Gastrocnemius medialis (tissue), 4 donors: ENCODE results near the gene SPEM1. TPM values are rescaled to one million over a fixed set of nuclear protein-coding genes. Genes with fewer than 3 reads are reported as not detected.

Experiments
- ATAC-seq, 2 donors: fragments of 150-250 bp; one replicate each; pipeline ENCODE4 v1.9.1; 2016
- DNase-seq, 2 donors: peaks; one replicate each; pipeline ENCODE4 v3.0.0-alpha.2; 2019
- H3K27ac ChIP-seq, 4 donors: fragments of 200-600 bp; sonication (generic); 1 replicate in 1 of 4; 2 replicates in 3 of 4; pipeline ENCODE4 v1.5.1; 2016 to 2018; ENCODE audit warnings: mild to moderate bottlenecking in 2 of 4, moderate library complexity in 1 of 4
- H3K27me3 ChIP-seq, 3 donors: fragments of 200-600 bp; sonication (generic) in 2 of 3; 1 replicate in 1 of 3; 2 replicates in 2 of 3; pipeline versions ENCODE4 v1.5.1 to v1.6.0; 2016 to 2019; ENCODE audit warnings: mild to moderate bottlenecking in 1 of 3, moderate library complexity in 1 of 3
- H3K36me3 ChIP-seq, 2 donors: fragments of 200-600 bp; sonication (generic) in 1 of 2; one replicate each; pipeline ENCODE4 v1.5.1; 2017 to 2018
- H3K4me1 ChIP-seq, 2 donors: fragments of 200-600 bp; sonication (generic) in 1 of 2; one replicate each; pipeline ENCODE4 v1.5.1; 2016 to 2017; ENCODE audit warnings: mild to moderate bottlenecking in 2 of 2
- H3K4me3 ChIP-seq, 4 donors: fragments of 200-600 bp; sonication (generic) in 3 of 4; 1 replicate in 1 of 4; 2 replicates in 3 of 4; pipeline ENCODE4 v1.5.1; 2016 to 2019; ENCODE audit warnings: mild to moderate bottlenecking in 2 of 4
- H3K9me3 ChIP-seq, 3 donors: fragments of 200-600 bp; sonication (generic) in 2 of 3; 1 replicate in 1 of 3; 2 replicates in 2 of 3; pipeline ENCODE4 v1.5.1; 2016 to 2019
- POLR2A ChIP-seq, 2 donors: fragments of 450-650 bp; IDR thresholded peaks; one replicate each; pipeline ENCODE4 v1.6.1; 2017; ENCODE audit warnings: antibody characterized with exemption in 2 of 2, mild to moderate bottlenecking in 2 of 2, moderate library complexity in 2 of 2
- in situ Hi-C, 4 donors: fragments of 200-750 bp; cut with MboI; loops; one replicate each; pipeline versions ENCODE4 v1.15.0 to v1.8.0; 2017; ENCODE audit warnings: low sequenced_read_pairs in 4 of 4
- intact Hi-C: fragments of 100-400 bp; cut with DNase I; formaldehyde crosslinking; loops from one replicate; pipeline ENCODE4 v1.15.1; 2023; ENCODE audit warnings: low total_unique reads
- total RNA-seq, 4 donors: library from RNA; depleted of rRNA; stranded (reverse); fragments of >200 nt; gene quantifications; one replicate each; pipeline versions ENCODE4 v1.1.0 to v1.2.3, GENCODE V29; 2016
- TF ChIP-seq, protein P1 (sequence below), 5 experiments: fragments of 450-650 bp in 3 of 5; fragments of 200-600 bp in 2 of 5; sonication (generic) in 2 of 5; IDR thresholded peaks in 4 of 5; conservative IDR thresholded peaks in 1 of 5; 1 replicate in 4 of 5; 2 replicates in 1 of 5; pipeline ENCODE4 v1.5.1; 2016 to 2019; ENCODE audit warnings: antibody characterized with exemption in 5 of 5, mild to moderate bottlenecking in 3 of 5, moderate library complexity in 3 of 5

The SPEM1 gene
- total RNA-seq, 4 donors from 2014 or later: not detected

DNA sequence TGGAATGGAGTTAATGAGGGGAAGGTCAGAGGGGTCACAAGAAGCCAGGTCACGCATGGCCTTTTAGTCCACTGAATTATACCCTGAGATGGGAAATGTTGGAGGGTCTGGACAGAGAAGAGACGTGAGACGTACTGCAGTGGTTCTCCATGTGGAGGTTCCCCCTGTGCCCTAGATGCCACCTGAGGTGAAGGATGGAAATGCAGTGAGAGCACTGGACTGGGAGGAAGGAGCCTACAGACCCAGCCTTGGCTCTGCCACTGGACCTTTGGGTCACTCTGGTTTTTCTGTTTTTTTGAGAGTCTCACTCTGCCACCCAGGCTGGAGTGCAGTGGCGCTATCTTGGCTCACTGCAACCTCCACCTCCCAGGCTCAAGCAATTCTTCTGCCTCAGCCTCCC, 24.0 kb upstream of the SPEM1 start:
- peaks cover 9 to 10% of the 10 kb centered on the region in 2 donors for H3K4me1 ChIP-seq
- H3K27me3 ChIP-seq: no peaks in the 10 kb centered on the region
- DNase-seq: no peak
- H3K4me3 ChIP-seq: no peak overlapping the region
- TF ChIP-seq POLR2A (IDR thresholded peaks at IDR 0.05): no peak
- TF ChIP-seq, protein P1, sequence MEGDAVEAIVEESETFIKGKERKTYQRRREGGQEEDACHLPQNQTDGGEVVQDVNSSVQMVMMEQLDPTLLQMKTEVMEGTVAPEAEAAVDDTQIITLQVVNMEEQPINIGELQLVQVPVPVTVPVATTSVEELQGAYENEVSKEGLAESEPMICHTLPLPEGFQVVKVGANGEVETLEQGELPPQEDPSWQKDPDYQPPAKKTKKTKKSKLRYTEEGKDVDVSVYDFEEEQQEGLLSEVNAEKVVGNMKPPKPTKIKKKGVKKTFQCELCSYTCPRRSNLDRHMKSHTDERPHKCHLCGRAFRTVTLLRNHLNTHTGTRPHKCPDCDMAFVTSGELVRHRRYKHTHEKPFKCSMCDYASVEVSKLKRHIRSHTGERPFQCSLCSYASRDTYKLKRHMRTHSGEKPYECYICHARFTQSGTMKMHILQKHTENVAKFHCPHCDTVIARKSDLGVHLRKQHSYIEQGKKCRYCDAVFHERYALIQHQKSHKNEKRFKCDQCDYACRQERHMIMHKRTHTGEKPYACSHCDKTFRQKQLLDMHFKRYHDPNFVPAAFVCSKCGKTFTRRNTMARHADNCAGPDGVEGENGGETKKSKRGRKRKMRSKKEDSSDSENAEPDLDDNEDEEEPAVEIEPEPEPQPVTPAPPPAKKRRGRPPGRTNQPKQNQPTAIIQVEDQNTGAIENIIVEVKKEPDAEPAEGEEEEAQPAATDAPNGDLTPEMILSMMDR (IDR thresholded peaks at IDR 0.05 in 4 of 5, conservative IDR thresholded peaks at IDR 0.05 in 1 of 5): no peak
- peaks cover 0 to 4% of the 10 kb centered on the region in 2 donors for H3K36me3 ChIP-seq
- H3K9me3 ChIP-seq: no peaks in the 10 kb centered on the region
- intact Hi-C loops (no loop called here), in situ Hi-C loops (no loop called here)
- ATAC-seq: no peak
- no peak overlapping the region for H3K27ac ChIP-seq

DNA sequence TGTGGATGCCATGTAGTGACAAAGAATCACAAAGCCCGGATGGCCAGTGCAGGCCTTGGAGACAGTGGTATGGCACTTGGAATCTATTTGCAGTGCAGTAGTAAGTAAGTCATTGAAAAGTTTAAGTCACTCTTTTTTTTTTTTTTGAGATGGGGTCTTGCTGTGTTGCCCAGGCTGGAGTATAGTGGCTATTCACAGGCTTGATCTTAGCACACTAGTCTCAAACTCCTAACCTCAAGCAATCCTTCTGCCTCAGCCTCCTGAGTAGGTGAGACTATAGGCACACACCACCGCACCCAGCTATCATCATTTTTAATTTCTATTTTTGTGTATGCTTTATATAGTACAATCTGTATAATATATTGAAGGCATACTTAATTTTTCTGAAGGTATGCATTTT, 21.5 kb upstream of the SPEM1 start:
- no peak for ATAC-seq
- no peaks in the 10 kb centered on the region for H3K36me3 ChIP-seq
- H3K27ac ChIP-seq: no peak overlapping the region
- no peak overlapping the region for H3K4me3 ChIP-seq
- TF ChIP-seq, protein P1 (IDR thresholded peaks at IDR 0.05 in 4 of 5, conservative IDR thresholded peaks at IDR 0.05 in 1 of 5): no peak
- no peak for TF ChIP-seq POLR2A (IDR thresholded peaks at IDR 0.05)
- DNase-seq: no peak
- intact Hi-C loops (no loop called here), in situ Hi-C loops (no loop called here)
- H3K27me3 ChIP-seq: no peaks in the 10 kb centered on the region
- peaks cover 17 to 22% of the 10 kb centered on the region in 2 donors for H3K4me1 ChIP-seq
- H3K9me3 ChIP-seq: no peaks in the 10 kb centered on the region

DNA sequence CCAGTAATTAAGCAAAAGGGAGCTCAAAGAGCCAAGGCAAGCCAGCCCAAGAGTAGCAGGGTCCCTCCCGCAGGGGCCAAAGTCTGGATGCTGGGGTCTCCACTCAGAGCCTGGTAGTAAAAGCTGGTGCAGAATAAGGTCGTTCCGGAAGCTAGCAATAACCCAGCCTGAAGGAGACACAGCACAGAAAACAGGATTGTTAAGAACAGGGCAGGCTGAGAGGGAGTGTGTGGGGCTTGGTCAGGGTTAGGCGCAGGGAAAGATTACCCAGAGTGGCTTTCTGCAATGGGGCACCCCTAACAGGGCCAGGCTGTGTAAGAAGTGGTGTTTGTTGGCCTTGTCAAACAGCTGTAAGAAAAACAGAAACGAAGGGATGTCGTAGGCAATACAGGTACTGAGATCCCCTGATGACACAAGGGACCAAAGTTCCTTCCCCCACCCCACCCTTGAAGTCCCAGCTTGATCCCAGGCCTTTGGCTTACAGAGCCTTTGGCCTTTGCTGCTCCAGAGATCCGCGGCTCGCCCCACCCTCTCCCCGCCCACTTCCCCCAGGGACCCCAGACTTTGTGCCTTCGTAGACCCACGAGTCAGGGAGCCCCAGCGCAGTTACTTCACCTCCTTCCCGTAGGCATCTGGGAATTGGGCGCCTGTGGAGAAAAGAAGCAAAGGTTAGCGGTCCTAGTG, 16.9 kb upstream of the SPEM1 start:
- Histone ChIP-seq H3K9me3 (no peaks in the 10 kb centered on the region), H3K27ac (peak overlapping the region; percentile 92 to 97 (median 92)), H3K36me3 (no peaks in the 10 kb centered on the region), H3K4me3 (peak overlapping the region; percentile 62 to 81 (median 70)), H3K27me3 (no peaks in the 10 kb centered on the region), H3K4me1 (peaks cover 19 to 20% of the 10 kb centered on the region in 2 donors)
- TF ChIP-seq, protein P1 (IDR thresholded peaks at IDR 0.05 in 4 of 5, conservative IDR thresholded peaks at IDR 0.05 in 1 of 5): no peak
- no peak for TF ChIP-seq POLR2A (IDR thresholded peaks at IDR 0.05)
- intact Hi-C loops: loop anchor here (1.0 to 10.0 kb wide), 3 partner anchors 9 to 282 kb away; partner anchors contain the start of genes KCTD11, PLSCR3, TP53 and WRAP53
- peak; percentile 3 for ATAC-seq
- no peak for DNase-seq
- in situ Hi-C loops: no loop called here

DNA sequence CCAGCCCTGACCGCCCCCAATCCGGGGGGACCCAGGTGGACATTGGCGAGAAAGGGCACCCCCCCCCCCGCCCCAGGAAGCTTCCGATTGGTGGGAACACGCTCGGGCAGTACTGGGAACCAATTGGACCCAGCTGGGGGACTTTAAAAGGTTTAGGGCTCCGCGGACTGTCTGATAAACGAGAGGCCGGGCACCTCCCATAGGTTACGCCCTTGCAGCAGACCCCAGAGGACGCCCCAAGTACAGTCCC, 16.5 kb upstream of the SPEM1 start:
- Histone ChIP-seq H3K36me3 (no peaks in the 10 kb centered on the region), H3K27me3 (no peaks in the 10 kb centered on the region), H3K9me3 (no peaks in the 10 kb centered on the region), H3K4me1 (peaks cover 19 to 20% of the 10 kb centered on the region in 2 donors), H3K27ac (peak overlapping the region; percentile 92 to 97 (median 92)), H3K4me3 (peak overlapping the region; percentile 62 to 81 (median 70))
- intact Hi-C loops: loop anchor here (1.0 to 10.0 kb wide), 3 partner anchors 9 to 281 kb away; partner anchors contain the start of genes KCTD11, PLSCR3, TP53 and WRAP53
- no peak for TF ChIP-seq POLR2A (IDR thresholded peaks at IDR 0.05)
- TF ChIP-seq, protein P1 (IDR thresholded peaks at IDR 0.05 in 4 of 5, conservative IDR thresholded peaks at IDR 0.05 in 1 of 5): no peak
- ATAC-seq: peak; percentile 68 to 69
- in situ Hi-C loops: no loop called here
- DNase-seq: peak in 1 of 2 donors; percentile 70
